A549 (cell line): ENCODE measurements around the gene HS6ST3. TPM values are rescaled to one million over a fixed set of nuclear protein-coding genes. Genes with fewer than 3 reads are reported as not detected.

Experiments
- ATAC-seq, 2 experiments: fragments of 200-7000 bp in 1 of 2; fragments of >200 bp in 1 of 2; cut with Nextera tagmentation in 1 of 2; cut with Tn5 transposase in 1 of 2; 3 replicates each; pipeline versions ENCODE4 v1.8.0 to v1.9.1; 2018 to 2020; ENCODE audit warnings: mild to moderate bottlenecking in 1 of 2, moderate library complexity in 1 of 2
- CTCF ChIA-PET: fragments of 300-600 bp; sonication (Branson Sonifier 250); formaldehyde crosslinking; extraction: SDS; loops from one replicate; lab custom pipeline; 2021; ENCODE audit warnings: antibody characterized with exemption, inconsistent platforms; lab: Yijun Ruan, JAX
- POLR2A ChIA-PET: fragments of 350-600 bp; formaldehyde crosslinking; extraction: SDS; loops from one replicate; lab custom pipeline; 2021; ENCODE audit warnings: antibody characterized with exemption, inconsistent platforms; lab: Yijun Ruan, JAX
- DNase-seq, 2 experiments: peaks; one replicate each; pipeline versions ENCODE4 v3.0.0 to v3.0.0-alpha.2; 2011 to 2016; ENCODE audit warnings: low read depth in 1 of 2, low spot score in 1 of 2
- FAIRE-seq: peaks from 2 replicates; lab custom pipeline; 2011; peaks lifted over from hg19 to GRCh38; lab: Jason Lieb, UNC
- H3K27ac ChIP-seq, 2 experiments: fragments of >200 bp; sonication (Bioruptor Twin); formaldehyde crosslinking; 3 replicates each; pipeline ENCODE4 v1.5.1; 2016 to 2017
- H3K4me1 ChIP-seq: fragments of >200 bp; sonication (Bioruptor Twin); formaldehyde crosslinking; 3 replicates; pipeline ENCODE4 v1.6.1; 2016
- H3K4me2 ChIP-seq: fragments of >200 bp; sonication (Bioruptor Twin); formaldehyde crosslinking; 3 replicates; pipeline ENCODE4 v1.6.1; 2016
- H3K4me3 ChIP-seq: fragments of >200 bp; sonication (Bioruptor Twin); formaldehyde crosslinking; 3 replicates; pipeline ENCODE4 v1.5.1; 2016
- H3K9me3 ChIP-seq: fragments of >200 bp; sonication (Bioruptor Twin); formaldehyde crosslinking; 3 replicates; pipeline ENCODE4 v1.6.1; 2016
- CBX2 ChIP-seq: fragments of 200-600 bp; sonication (generic); IDR thresholded peaks from 2 replicates; pipeline ENCODE4 v1.6.1; 2016; ENCODE audit warnings: low read depth, mild to moderate bottlenecking, borderline replicate concordance
- EHF ChIP-seq: fragments of 250-450 bp; sonication (Bioruptor Pico); IDR thresholded peaks from 2 replicates; pipeline ENCODE4 v1.5.0; 2020; ENCODE audit warnings: mild to moderate bottlenecking
- EHMT2 ChIP-seq: fragments of 200-600 bp; sonication (generic); IDR thresholded peaks from 2 replicates; pipeline ENCODE4 v1.6.1; 2016; ENCODE audit warnings: antibody characterized with exemption, low read depth, mild to moderate bottlenecking, moderate library complexity
- EP300 ChIP-seq, 2 experiments: fragments of >200 bp; sonication (Bioruptor Twin); formaldehyde crosslinking; IDR thresholded peaks; 2 replicates in 1 of 2; 3 replicates in 1 of 2; pipeline ENCODE4 v1.6.1; 2016 to 2017
- ESRRA ChIP-seq: fragments of 150-350 bp; IDR thresholded peaks from 2 replicates; pipeline ENCODE4 v1.6.1; 2014; ENCODE audit warnings: mild to moderate bottlenecking, low read length, borderline replicate concordance
- FOSB ChIP-seq: fragments of 250-450 bp; sonication (Bioruptor Pico); IDR thresholded peaks from 2 replicates; pipeline ENCODE4 v1.5.0; 2020; ENCODE audit warnings: mild to moderate bottlenecking, moderate library complexity
- HOXB5 ChIP-seq: fragments of 250-450 bp; sonication (Bioruptor Pico); IDR thresholded peaks from 2 replicates; pipeline ENCODE4 v1.5.0; 2020; ENCODE audit warnings: mild to moderate bottlenecking, moderate library complexity
- JUN ChIP-seq, 2 experiments: fragments of >200 bp; sonication (Bioruptor Twin); formaldehyde crosslinking; IDR thresholded peaks; 2 replicates in 1 of 2; 3 replicates in 1 of 2; pipeline ENCODE4 v1.6.1; 2016 to 2017
- MAFK ChIP-seq: fragments of 450-650 bp; IDR thresholded peaks from 2 replicates; pipeline ENCODE4 v1.6.1; 2014; ENCODE audit not compliant: partially characterized antibody
- NR3C1 ChIP-seq: fragments of >200 bp; sonication (Bioruptor Twin); formaldehyde crosslinking; IDR thresholded peaks from 3 replicates; pipeline ENCODE4 v1.6.1; 2017
- PHF8 ChIP-seq: fragments of 200-600 bp; sonication (generic); IDR thresholded peaks from 2 replicates; pipeline ENCODE4 v1.6.1; 2016; ENCODE audit warnings: low read depth, mild to moderate bottlenecking, antibody characterized with exemption, moderate library complexity, borderline replicate concordance
- POLR2A ChIP-seq: IDR thresholded peaks from 2 replicates; pipeline ENCODE4 v1.6.1; 2012; ENCODE audit warnings: mild to moderate bottlenecking, low read length
- RAD21 ChIP-seq, 2 experiments: fragments of >200 bp in 1 of 2; sonication (Bioruptor Twin) in 1 of 2; formaldehyde crosslinking in 1 of 2; IDR thresholded peaks in 1 of 2; conservative IDR thresholded peaks in 1 of 2; 2 replicates in 1 of 2; 3 replicates in 1 of 2; pipeline ENCODE4 v1.6.1; 2012 to 2018; ENCODE audit warnings: inconsistent platforms in 1 of 2
- RARB ChIP-seq: fragments of 250-450 bp; sonication (Bioruptor Pico); IDR thresholded peaks from 2 replicates; pipeline ENCODE4 v1.8.0; 2021; ENCODE audit warnings: mild to moderate bottlenecking, moderate library complexity
- RCOR1 ChIP-seq: fragments of 150-350 bp; IDR thresholded peaks from 2 replicates; pipeline ENCODE4 v1.6.1; 2014; ENCODE audit warnings: antibody characterized with exemption, low read length, low read depth
- RFX5 ChIP-seq: fragments of 450-650 bp; IDR thresholded peaks from 2 replicates; pipeline ENCODE4 v1.7.1; 2014; ENCODE audit warnings: antibody characterized with exemption, mild to moderate bottlenecking, moderate library complexity
- TFCP2L1 ChIP-seq: fragments of 250-450 bp; sonication (Bioruptor Pico); IDR thresholded peaks from 2 replicates; pipeline ENCODE4 v1.5.0; 2021; ENCODE audit warnings: mild to moderate bottlenecking
- TP53 ChIP-seq: fragments of 250-450 bp; sonication (Bioruptor Pico); IDR thresholded peaks from 2 replicates; pipeline ENCODE4 v1.5.0; 2021; ENCODE audit warnings: mild to moderate bottlenecking, moderate library complexity
- ZC3H11A ChIP-seq: fragments of 450-650 bp; IDR thresholded peaks from 2 replicates; pipeline ENCODE4 v1.6.1; 2014; ENCODE audit warnings: antibody characterized with exemption, mild to moderate bottlenecking
- WGBS: methylation state at CpG from one replicate; pipeline ENCODE4 v1.1.6; 2017; ENCODE audit errors: missing lambda C conversion rate; 5-methylcytosine and 5-hydroxymethylcytosine counted together
- polyA plus RNA-seq, 4 experiments: library from polyadenylated mRNA; depleted of rRNA in 3 of 4; stranded (reverse); fragments of >200 nt; fragmentation: RNase III in 1 of 4; extraction: RNeasy Plus Mini Kit Qiagen cat#74134 plus additional on column Dnase treatment in 1 of 4; gene quantifications; 2 replicates in 3 of 4; 3 replicates in 1 of 4; pipeline ENCODE4 v1.2.3, GENCODE V29; 2011 to 2017
- TF ChIP-seq, protein P1 (sequence below): fragments of >200 bp; sonication (Bioruptor Twin); formaldehyde crosslinking; IDR thresholded peaks from 3 replicates; pipeline ENCODE4 v1.6.1; 2016
- TF ChIP-seq, protein P2 (sequence below): fragments of 450-650 bp; IDR thresholded peaks from 2 replicates; pipeline ENCODE4 v1.6.1; 2014; ENCODE audit warnings: antibody characterized with exemption
- TF ChIP-seq, protein P3 (sequence below): fragments of 250-450 bp; sonication (Bioruptor Pico); IDR thresholded peaks from 2 replicates; pipeline ENCODE4 v1.5.0; 2020; ENCODE audit warnings: low read depth, mild to moderate bottlenecking, moderate library complexity
- TF ChIP-seq, protein P4 (sequence below): fragments of 250-450 bp; sonication (Bioruptor Pico); IDR thresholded peaks from 2 replicates; pipeline ENCODE4 v1.5.0; 2021; ENCODE audit warnings: mild to moderate bottlenecking, moderate library complexity, borderline replicate concordance

HS6ST3 gene
- polyA plus RNA-seq, 2 of the 4 experiments (the other 2 are of a cell fraction), result not detected

DNA sequence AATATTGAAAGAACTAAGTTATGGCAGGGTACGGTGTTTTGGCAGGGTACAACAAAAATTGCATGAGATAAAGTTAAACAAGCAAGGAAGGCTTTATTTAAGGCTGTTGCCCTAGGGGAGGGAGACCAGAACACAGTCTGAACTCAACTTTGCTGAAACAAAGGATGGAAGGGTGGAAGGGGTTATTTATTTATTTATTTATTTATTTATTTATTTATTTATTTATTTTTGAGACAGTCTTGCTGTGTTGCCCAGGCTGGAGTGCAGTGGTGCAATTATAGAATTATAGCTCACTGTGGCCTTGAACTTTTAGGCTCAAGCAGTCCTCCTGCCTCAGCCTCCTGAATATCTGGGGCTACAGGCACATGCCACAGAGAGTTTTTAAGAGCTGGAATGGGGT is 75.9 kb downstream of the HS6ST3 start:
- DNase-seq (no peak), ATAC-seq (no peak), FAIRE-seq (no peak)
- WGBS, result 37% methylated on average over 1 of the region's 1 CpG
- CTCF ChIA-PET, result no interaction called here
- H3K4me3 ChIP-seq, result no peak overlapping the region
- H3K4me2 ChIP-seq, result no peak overlapping the region
- TF ChIP-seq RFX5, result no peak
- peak; percentile 69 for TF ChIP-seq ZC3H11A
- no peaks in the 10 kb centered on the region for H3K9me3 ChIP-seq
- POLR2A ChIA-PET, result no interaction called here
- no peak overlapping the region for H3K27ac ChIP-seq
- H3K4me1 ChIP-seq, result no peaks in the 10 kb centered on the region

DNA sequence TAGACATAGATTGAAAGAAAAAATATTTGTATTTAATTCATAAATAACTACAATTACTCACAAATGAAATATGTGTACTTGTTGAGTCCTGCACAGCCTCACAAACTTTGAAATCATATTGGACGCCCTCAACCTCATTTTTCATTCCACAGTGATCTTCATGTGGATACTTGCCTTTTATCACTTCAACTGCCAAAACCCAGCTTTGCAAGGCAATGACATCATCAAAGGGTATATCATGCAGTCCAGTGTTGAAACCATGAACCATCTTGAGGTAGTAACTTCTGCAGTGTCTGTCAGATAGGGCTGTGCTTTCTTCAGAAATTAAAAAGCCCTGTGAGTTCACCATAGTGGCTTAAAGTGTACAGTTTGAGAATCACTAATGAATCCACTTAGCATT is 82.2 kb downstream of the HS6ST3 start:
- ChIA-PET POLR2A (no interaction called here), CTCF (no interaction called here)
- FAIRE-seq (no peak), ATAC-seq (no peak), DNase-seq (no peak)
- Histone ChIP-seq H3K9me3 (no peaks in the 10 kb centered on the region), H3K4me2 (no peak overlapping the region), H3K4me1 (no peaks in the 10 kb centered on the region), H3K27ac (no peak overlapping the region), H3K4me3 (no peak overlapping the region)
- WGBS, result 0% methylated on average over 1 of the region's 1 CpG
- TF ChIP-seq RCOR1 (no peak), MAFK (no peak), FOSB (CRISPR knock-in tag) (no peak), EHMT2 (no peak), TP53 (CRISPR knock-in tag) (no peak), ESRRA (no peak)
- TF ChIP-seq, protein P1, sequence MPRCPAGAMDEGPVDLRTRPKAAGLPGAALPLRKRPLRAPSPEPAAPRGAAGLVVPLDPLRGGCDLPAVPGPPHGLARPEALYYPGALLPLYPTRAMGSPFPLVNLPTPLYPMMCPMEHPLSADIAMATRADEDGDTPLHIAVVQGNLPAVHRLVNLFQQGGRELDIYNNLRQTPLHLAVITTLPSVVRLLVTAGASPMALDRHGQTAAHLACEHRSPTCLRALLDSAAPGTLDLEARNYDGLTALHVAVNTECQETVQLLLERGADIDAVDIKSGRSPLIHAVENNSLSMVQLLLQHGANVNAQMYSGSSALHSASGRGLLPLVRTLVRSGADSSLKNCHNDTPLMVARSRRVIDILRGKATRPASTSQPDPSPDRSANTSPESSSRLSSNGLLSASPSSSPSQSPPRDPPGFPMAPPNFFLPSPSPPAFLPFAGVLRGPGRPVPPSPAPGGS, result no peak
- TF ChIP-seq, protein P2, sequence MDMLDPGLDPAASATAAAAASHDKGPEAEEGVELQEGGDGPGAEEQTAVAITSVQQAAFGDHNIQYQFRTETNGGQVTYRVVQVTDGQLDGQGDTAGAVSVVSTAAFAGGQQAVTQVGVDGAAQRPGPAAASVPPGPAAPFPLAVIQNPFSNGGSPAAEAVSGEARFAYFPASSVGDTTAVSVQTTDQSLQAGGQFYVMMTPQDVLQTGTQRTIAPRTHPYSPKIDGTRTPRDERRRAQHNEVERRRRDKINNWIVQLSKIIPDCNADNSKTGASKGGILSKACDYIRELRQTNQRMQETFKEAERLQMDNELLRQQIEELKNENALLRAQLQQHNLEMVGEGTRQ, result no peak
- TF ChIP-seq, protein P3, sequence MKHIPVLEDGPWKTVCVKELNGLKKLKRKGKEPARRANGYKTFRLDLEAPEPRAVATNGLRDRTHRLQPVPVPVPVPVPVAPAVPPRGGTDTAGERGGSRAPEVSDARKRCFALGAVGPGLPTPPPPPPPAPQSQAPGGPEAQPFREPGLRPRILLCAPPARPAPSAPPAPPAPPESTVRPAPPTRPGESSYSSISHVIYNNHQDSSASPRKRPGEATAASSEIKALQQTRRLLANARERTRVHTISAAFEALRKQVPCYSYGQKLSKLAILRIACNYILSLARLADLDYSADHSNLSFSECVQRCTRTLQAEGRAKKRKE, result no peak

DNA sequence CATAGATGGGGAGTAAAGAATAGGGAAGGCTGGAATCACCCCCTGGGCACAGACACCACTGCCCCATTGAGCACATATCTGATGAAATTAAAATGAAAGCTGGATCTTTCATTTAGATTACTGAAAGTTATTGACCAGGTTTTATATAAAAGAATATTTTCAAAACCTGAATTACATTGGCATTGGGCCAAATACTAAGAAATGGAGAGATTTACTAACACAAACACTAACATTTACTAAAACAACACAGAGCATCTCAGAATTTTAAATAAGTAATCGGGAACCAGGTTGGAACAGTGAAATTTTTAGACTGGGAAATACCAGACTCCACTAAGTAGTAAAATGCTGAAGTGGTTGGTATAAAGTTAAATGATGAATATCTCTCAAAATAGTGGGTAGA is 88.9 kb downstream of the HS6ST3 start:
- Histone ChIP-seq H3K4me2 (no peak overlapping the region), H3K27ac (no peak overlapping the region), H3K4me3 (no peak overlapping the region), H3K9me3 (no peaks in the 10 kb centered on the region), H3K4me1 (no peaks in the 10 kb centered on the region)
- no peak for FAIRE-seq
- 5% methylated on average over 1 of the region's 1 CpG for WGBS
- no peak for ATAC-seq
- DNase-seq, result no peak
- TF ChIP-seq TFCP2L1 (no peak), JUN (IDR thresholded peaks at IDR 0.05) (no peak), FOSB (CRISPR knock-in tag) (no peak), HOXB5 (CRISPR knock-in tag) (no peak), EP300 (IDR thresholded peaks at IDR 0.05) (no peak), POLR2A (no peak), RARB (CRISPR knock-in tag) (no peak), CBX2 (no peak), EHF (CRISPR knock-in tag) (no peak), RAD21 (conservative IDR thresholded peaks at IDR 0.05 in 1 of 2, IDR thresholded peaks at IDR 0.05 in 1 of 2) (no peak), MAFK (no peak), NR3C1 (no peak), PHF8 (no peak)
- TF ChIP-seq, protein P4, sequence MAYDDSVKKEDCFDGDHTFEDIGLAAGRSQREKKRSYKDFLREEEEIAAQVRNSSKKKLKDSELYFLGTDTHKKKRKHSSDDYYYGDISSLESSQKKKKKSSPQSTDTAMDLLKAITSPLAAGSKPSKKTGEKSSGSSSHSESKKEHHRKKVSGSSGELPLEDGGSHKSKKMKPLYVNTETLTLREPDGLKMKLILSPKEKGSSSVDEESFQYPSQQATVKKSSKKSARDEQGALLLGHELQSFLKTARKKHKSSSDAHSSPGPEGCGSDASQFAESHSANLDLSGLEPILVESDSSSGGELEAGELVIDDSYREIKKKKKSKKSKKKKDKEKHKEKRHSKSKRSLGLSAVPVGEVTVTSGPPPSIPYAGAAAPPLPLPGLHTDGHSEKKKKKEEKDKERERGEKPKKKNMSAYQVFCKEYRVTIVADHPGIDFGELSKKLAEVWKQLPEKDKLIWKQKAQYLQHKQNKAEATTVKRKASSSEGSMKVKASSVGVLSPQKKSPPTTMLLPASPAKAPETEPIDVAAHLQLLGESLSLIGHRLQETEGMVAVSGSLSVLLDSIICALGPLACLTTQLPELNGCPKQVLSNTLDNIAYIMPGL (CRISPR knock-in tag), result no peak
- TF ChIP-seq, protein P1, result no peak
- ChIA-PET POLR2A (no interaction called here), CTCF (no interaction called here)
